GM18909 (cell line): ENCODE measurements around the gene HLA-DQA1.
"Not testable (repeated sequence)": the region's sequence is repeated elsewhere in the genome, so short reads cannot be mapped to it uniquely, and the experiment has no call there.

ENCODE experiments used
- ATAC-seq: cut with Tn5 transposase; IDR thresholded peaks from one replicate; pipeline ENCODE4 v1.9.1; 2021; ENCODE audit warnings: mild to moderate bottlenecking; ENCODE audit not compliant: unreplicated experiment, poor library complexity

The HLA-DQA1 gene

GRCh38 chr6:32637219-32637880 is at the start of gene HLA-DQA1:
TSS of gene HLA-DQA1 (plus strand) at chr6:32637406. CDS start at chr6:32637459, 53 bp downstream.
- ATAC-seq, result peak; percentile 77

- ATAC-seq, result no peak
These were observed 49.0 kb upstream of the HLA-DQA1 start for GRCh38 chr6:32588156-32588555.

- ATAC-seq, result peak; percentile 89
These were observed 47.4 kb upstream of the HLA-DQA1 start, which contains the start of gene HLA-DRB1 for GRCh38 chr6:32589596-32590449. TSS of gene HLA-DRB1 (minus strand) at chr6:32589848. CDS start at chr6:32589742, 106 bp downstream.

- not testable (repeated sequence) for ATAC-seq
These were observed 46.5 kb upstream of the HLA-DQA1 start for GRCh38 chr6:32590713-32591112.

- ATAC-seq, result no peak
These were observed 40.2 kb upstream of the HLA-DQA1 start for GRCh38 chr6:32597024-32597423.

- ATAC-seq, result no peak
These were observed 34.8 kb upstream of the HLA-DQA1 start for GRCh38 chr6:32602383-32602782.

GRCh38 chr6:32603222-32603621 is 34.0 kb upstream of the HLA-DQA1 start:
- no peak for ATAC-seq

GRCh38 chr6:32603888-32604287 is 33.3 kb upstream of the HLA-DQA1 start:
- no peak for ATAC-seq

- peak; percentile 45 for ATAC-seq
These were observed 32.8 kb upstream of the HLA-DQA1 start for GRCh38 chr6:32604434-32604877.

GRCh38 chr6:32607263-32607987 is 29.8 kb upstream of the HLA-DQA1 start:
- no peak for ATAC-seq

GRCh38 chr6:32607988-32608298 is 29.3 kb upstream of the HLA-DQA1 start:
- no peak for ATAC-seq

GRCh38 chr6:32608362-32608761 is 28.8 kb upstream of the HLA-DQA1 start:
- ATAC-seq, result no peak

- ATAC-seq, result no peak
These were observed 27.8 kb upstream of the HLA-DQA1 start for GRCh38 chr6:32609391-32609730.

- peak; percentile 90 for ATAC-seq
These were observed 27.2 kb upstream of the HLA-DQA1 start for GRCh38 chr6:32609731-32610640.

- no peak for ATAC-seq
These were observed 26.4 kb upstream of the HLA-DQA1 start for GRCh38 chr6:32610682-32611296.

- no peak for ATAC-seq
These were observed 23.7 kb upstream of the HLA-DQA1 start for GRCh38 chr6:32613475-32613874.

- ATAC-seq, result no peak
These were observed 22.7 kb upstream of the HLA-DQA1 start for GRCh38 chr6:32614366-32615081.

GRCh38 chr6:32615885-32616532 is 21.2 kb upstream of the HLA-DQA1 start:
- no peak for ATAC-seq
